ENCODE data around the gene ZNHIT6. TPM values are rescaled to one million over a fixed set of nuclear protein-coding genes. Genes with fewer than 3 reads are reported as not detected.

ZNHIT6 gene
- polyA plus RNA-seq, 1 of the 3 experiments (the other 2 are of a cell fraction) = 7.7 TPM

GRCh38 chr1:85604298-85604997 is 103.8 kb downstream of the ZNHIT6 start:
- Histone ChIP-seq H3F3A (replicated peaks; ENCODE audit: insufficient read depth) (peaks cover 18% of the 10 kb centered on the region), H2AFZ (ENCODE audit: low read depth) (no peak overlapping the region), H3K79me2 (ENCODE audit: insufficient read depth) (0 out of 2 replicates have a peak, but pooled peaks cover 2% of the 10 kb centered on the region), H3K4me3 (ENCODE audit: low read depth in 2 of 2, low read length in 1 of 2) (no peak overlapping the region), H3K9me3 (no peaks in the 10 kb centered on the region), H3K9me2 (no peaks in the 10 kb centered on the region), H3K4me1 (ENCODE audit: control insufficient read depth in 1 of 2, insufficient read depth in 2 of 2, low read depth in 1 of 2, low read length in 1 of 2) (peaks cover 0 to 31% of the 10 kb centered on the region in 2 experiments; a peak in 3 of 4 replicates), H3K4me2 (no peak overlapping the region), H3K36me3 (replicated peaks in 1 of 2; ENCODE audit: control insufficient read depth in 1 of 2, insufficient read depth in 2 of 2, low read length in 1 of 2) (no peaks in the 10 kb centered on the region), H3K27me3 (ENCODE audit: insufficient read depth) (no peaks in the 10 kb centered on the region), H4K20me1 (ENCODE audit: insufficient read depth) (no peaks in the 10 kb centered on the region), H3K27ac (ENCODE audit: low read depth in 2 of 2, low read length in 1 of 2) (no peak overlapping the region), H3K9ac (no peak overlapping the region)
- TF ChIP-seq EP300 (IDR thresholded peaks at IDR 0.05; ENCODE audit: borderline replicate concordance in 1 of 2, low read depth in 1 of 2, low read length in 1 of 2) (no peak), MXI1 (IDR thresholded peaks at IDR 0.05; ENCODE audit: low read depth, low read length) (no peak), JUND (IDR thresholded peaks at IDR 0.05) (no peak), RCOR1 (IDR thresholded peaks at IDR 0.05; ENCODE audit: low read length) (no peak), GABPA (IDR thresholded peaks at IDR 0.05; ENCODE audit: low read depth) (no peak), NRF1 (IDR thresholded peaks at IDR 0.05; ENCODE audit: low read depth, low read length) (no peak), NFIC (IDR thresholded peaks at IDR 0.05; ENCODE audit: borderline replicate concordance) (no peak), REST (IDR thresholded peaks at IDR 0.05; ENCODE audit: low read depth, low read length) (no peak), CHD2 (IDR thresholded peaks at IDR 0.05; ENCODE audit: low read length, partially characterized antibody) (no peak), TCF12 (IDR thresholded peaks at IDR 0.05) (no peak), RAD21 (IDR thresholded peaks at IDR 0.05; ENCODE audit: low read length) (no peak), GATA2 (CRISPR knock-in tag; IDR thresholded peaks at IDR 0.05) (no peak), USF2 (IDR thresholded peaks at IDR 0.05; ENCODE audit: borderline replicate concordance, low read depth, low read length) (no peak), YY1 (IDR thresholded peaks at IDR 0.05; ENCODE audit: low read depth) (no peak), RFX5 (IDR thresholded peaks at IDR 0.05; ENCODE audit: low read length) (no peak), RXRA (IDR thresholded peaks at IDR 0.05; ENCODE audit: borderline replicate concordance, low read depth) (no peak)
- WGBS (ENCODE audit: low lambda C conversion rate) = 73% methylated on average over 3 of the region's 3 CpGs
- CTCF ChIA-PET = no interaction called here
- POLR2A ChIA-PET = no interaction called here
- no peak for DNase-seq

Data from SK-N-SH (cell line).